GM12891 (cell line): Measurements from ENCODE around the gene POMT1.

Experiments
- POLR2A ChIP-seq: IDR thresholded peaks from 2 replicates; pipeline ENCODE4 v1.6.1; 2011; ENCODE audit warnings: low read depth, low read length, control low read depth
- POLR2AphosphoS5 ChIP-seq: IDR thresholded peaks from 2 replicates; pipeline ENCODE4 v1.6.1; 2011; ENCODE audit warnings: low read depth, low read length, control low read depth
- POU2F2 ChIP-seq: IDR thresholded peaks from 2 replicates; pipeline ENCODE4 v1.6.1; 2011; ENCODE audit warnings: low read depth, mild to moderate bottlenecking, control low read depth, low read length, moderate library complexity
- TAF1 ChIP-seq: IDR thresholded peaks from 2 replicates; pipeline ENCODE4 v1.6.1; 2011; ENCODE audit warnings: low read depth, low read length, control low read depth

- TF ChIP-seq POLR2AphosphoS5 (no peak), POLR2A (no peak), POU2F2 (no peak), TAF1 (no peak)
Measured at GRCh38 chr9:131552030-131552429, 49.3 kb downstream of the POMT1 start.
